Activated CD4-positive, alpha-beta memory T cell treated with anti-CD3 and anti-CD28 coated beads, Interleukin-2, amount 10 ng/mL, durations not matched to agents 7 days and 5 days (primary cell): Measurements from ENCODE around the gene FAM151A. TPM values are rescaled to one million over a fixed set of nuclear protein-coding genes. Genes with fewer than 3 reads are reported as not detected.

Source experiments
- CTCF ChIA-PET: fragments of 350-600 bp; sonication (Branson Sonifier 250); formaldehyde crosslinking; loops from one replicate; lab custom pipeline; 2021; ENCODE audit warnings: antibody characterized with exemption, inconsistent platforms; lab: Charles Lee
- POLR2A ChIA-PET: fragments of 350-600 bp; sonication (Branson Sonifier 250); formaldehyde crosslinking; loops from one replicate; lab custom pipeline; 2021; ENCODE audit warnings: antibody characterized with exemption; lab: Charles Lee
- DNase-seq: peaks from one replicate; pipeline ENCODE4 v3.0.0-alpha.2; 2020
- H3K27ac Mint-ChIP-seq: one replicate; pipeline ENCODE4 v1.8.0; 2021; ENCODE audit warnings: mild to moderate bottlenecking, mixed read lengths
- H3K27me3 Mint-ChIP-seq: one replicate; pipeline ENCODE4 v1.8.0; 2021; ENCODE audit warnings: mixed read lengths
- H3K36me3 Mint-ChIP-seq: one replicate; pipeline ENCODE4 v1.8.0; 2021; ENCODE audit warnings: low read depth, mixed read lengths
- H3K4me1 Mint-ChIP-seq: one replicate; pipeline ENCODE4 v1.8.0; 2021; ENCODE audit warnings: mixed read lengths
- H3K4me3 Mint-ChIP-seq: one replicate; pipeline ENCODE4 v1.8.0; 2021; ENCODE audit warnings: mild to moderate bottlenecking, mixed read lengths
- H3K9me3 Mint-ChIP-seq: one replicate; pipeline ENCODE4 v1.8.0; 2021; ENCODE audit warnings: mixed read lengths
- total RNA-seq, 2 experiments: library from RNA; stranded (reverse); gene quantifications; one replicate each; pipeline ENCODE4 v1.2.3, GENCODE V29; 2021

FAM151A gene
- total RNA-seq, 2 experiments from 2014 or later, result not detected

DNA sequence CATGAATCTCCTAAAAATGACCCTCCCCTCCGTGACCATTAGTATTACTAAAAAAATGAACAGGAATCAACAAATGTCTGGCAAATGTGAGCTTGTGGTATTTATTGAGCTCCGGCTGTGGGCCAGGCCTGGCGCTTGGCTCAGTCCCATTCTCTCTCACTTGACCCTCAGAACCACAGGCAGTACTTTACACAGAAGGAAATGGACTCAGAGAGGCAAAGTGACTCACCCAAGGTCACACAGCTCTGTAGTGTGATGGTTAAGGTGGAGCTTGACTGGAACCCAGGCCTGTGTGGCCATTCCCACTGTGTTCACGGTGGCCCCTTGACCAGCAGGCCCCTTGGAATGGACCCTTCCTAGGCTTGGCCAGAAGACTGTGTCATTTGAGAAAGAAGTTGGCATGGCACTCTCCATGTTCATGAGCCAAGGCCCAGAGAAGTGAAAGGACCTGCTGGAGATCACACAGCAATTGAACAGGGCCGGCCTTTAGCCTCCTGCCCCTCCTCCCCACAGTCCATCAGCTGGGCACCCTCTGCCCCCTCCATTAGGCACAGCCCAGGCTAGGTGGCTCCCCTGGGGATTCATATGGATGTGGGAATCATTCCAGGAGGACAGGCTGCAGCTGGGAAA lies 32.1 kb downstream of the FAM151A start:
- ChIA-PET POLR2A (no interaction called here), CTCF (interaction anchor here (1.1 kb wide), 1 partner anchor 410 kb away, joined by 3 read pairs; no protein-coding TSS in a partner anchor)
- Mint-ChIP-seq H3K36me3 (no peaks in the 10 kb centered on the region), H3K27me3 (no peaks in the 10 kb centered on the region), H3K27ac (no peak overlapping the region), H3K4me3 (no peak overlapping the region), H3K4me1 (no peaks in the 10 kb centered on the region), H3K9me3 (no peaks in the 10 kb centered on the region)
- no peak for DNase-seq

GRCh38 chr1:54588377-54588776 lies 34.9 kb downstream of the FAM151A start:
- no peaks in the 10 kb centered on the region for H3K9me3 Mint-ChIP-seq
- POLR2A ChIA-PET, result no interaction called here
- H3K27ac Mint-ChIP-seq, result no peak overlapping the region
- no peaks in the 10 kb centered on the region for H3K4me1 Mint-ChIP-seq
- H3K36me3 Mint-ChIP-seq, result no peaks in the 10 kb centered on the region
- no peak overlapping the region for H3K4me3 Mint-ChIP-seq
- no peak for DNase-seq
- CTCF ChIA-PET, result no interaction called here
- no peaks in the 10 kb centered on the region for H3K27me3 Mint-ChIP-seq

DNA sequence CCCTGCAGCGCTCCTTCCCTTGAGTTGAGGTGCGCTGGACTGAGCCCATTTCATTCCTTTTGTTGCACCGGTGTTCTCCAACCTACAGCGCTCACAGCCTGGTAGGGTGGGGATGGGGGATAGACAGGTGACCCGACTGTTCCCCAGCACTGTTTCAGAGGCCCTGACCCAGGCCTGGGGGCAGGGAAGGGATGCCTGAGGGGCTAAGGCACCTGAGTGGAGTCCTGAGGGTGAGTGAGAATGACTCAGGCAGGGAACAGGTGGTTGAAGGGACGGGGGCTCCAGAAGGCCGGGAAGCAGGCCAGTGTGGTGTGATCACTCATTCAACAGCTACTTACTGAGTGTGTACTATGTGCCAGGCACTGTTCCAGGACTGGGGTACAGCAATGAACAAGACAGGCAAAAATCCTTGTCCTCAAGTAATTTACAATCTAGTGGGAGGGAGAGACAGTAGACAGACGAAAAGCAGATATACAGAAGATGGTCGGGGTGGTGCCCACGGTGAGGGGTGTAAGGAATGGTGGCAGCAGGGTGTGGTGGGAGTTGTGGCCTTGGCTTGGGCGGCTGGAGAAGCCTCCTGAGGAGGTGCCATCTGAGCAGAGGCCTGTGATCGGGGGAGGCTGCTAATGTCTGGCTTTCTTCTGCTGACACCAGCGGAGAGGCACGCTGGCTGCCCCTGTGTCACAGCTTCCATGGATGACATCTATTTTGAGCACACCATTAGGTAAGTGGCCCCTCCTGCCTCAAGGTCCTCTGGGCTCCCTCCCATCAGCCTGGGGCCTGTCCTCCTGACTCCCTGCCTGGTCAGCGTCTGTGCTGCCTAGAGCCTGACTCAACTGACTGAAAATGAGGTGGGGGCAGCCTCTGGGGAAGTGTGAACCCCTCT lies 37.9 kb downstream of the FAM151A start:
- Mint-ChIP-seq H3K4me3 (no peak overlapping the region), H3K9me3 (no peaks in the 10 kb centered on the region), H3K4me1 (no peaks in the 10 kb centered on the region), H3K36me3 (no peaks in the 10 kb centered on the region), H3K27ac (no peak overlapping the region), H3K27me3 (no peaks in the 10 kb centered on the region)
- DNase-seq, result no peak
- CTCF ChIA-PET, result no interaction called here
- POLR2A ChIA-PET, result no interaction called here

- H3K36me3 Mint-ChIP-seq, result no peaks in the 10 kb centered on the region
- H3K9me3 Mint-ChIP-seq, result no peaks in the 10 kb centered on the region
- DNase-seq, result no peak
- H3K4me1 Mint-ChIP-seq, result no peaks in the 10 kb centered on the region
- no peak overlapping the region for H3K27ac Mint-ChIP-seq
- H3K27me3 Mint-ChIP-seq, result no peaks in the 10 kb centered on the region
- H3K4me3 Mint-ChIP-seq, result no peak overlapping the region
- ChIA-PET POLR2A (no interaction called here), CTCF (no interaction called here)
Measured at GRCh38 chr1:54584575-54584974, 38.8 kb downstream of the FAM151A start.

- CTCF ChIA-PET, result no interaction called here
- Mint-ChIP-seq H3K9me3 (no peaks in the 10 kb centered on the region), H3K36me3 (no peaks in the 10 kb centered on the region), H3K27ac (no peak overlapping the region), H3K27me3 (no peaks in the 10 kb centered on the region), H3K4me1 (no peaks in the 10 kb centered on the region), H3K4me3 (no peak overlapping the region)
- POLR2A ChIA-PET, result interaction anchor here (0.9 kb wide), 1 partner anchor 11 kb away, joined by 4 read pairs; no protein-coding TSS in a partner anchor
- DNase-seq, result no peak
Measured at GRCh38 chr1:54583871-54584270, 39.5 kb downstream of the FAM151A start.

DNA sequence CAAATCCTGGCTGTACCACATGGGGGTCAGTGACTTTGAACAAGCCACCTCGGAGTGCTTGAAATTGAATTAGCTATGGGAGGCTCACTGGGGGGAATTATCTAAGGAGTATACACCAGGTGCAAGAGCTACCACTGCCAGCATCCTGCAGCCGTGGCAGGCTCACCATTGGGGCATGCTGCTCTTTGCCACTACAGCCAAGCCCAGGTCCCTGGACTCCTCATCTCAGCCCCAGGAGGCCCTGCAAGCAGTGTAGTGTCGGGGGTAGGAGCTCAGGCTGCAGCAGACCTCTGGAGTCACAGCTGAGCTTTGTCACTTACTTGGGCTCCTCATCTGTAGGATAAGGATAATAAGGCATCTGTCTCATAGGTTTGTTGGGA lies 40.0 kb downstream of the FAM151A start:
- POLR2A ChIA-PET, result interaction anchor here (0.9 kb wide), 1 partner anchor 10 kb away, joined by 4 read pairs; no protein-coding TSS in a partner anchor
- Mint-ChIP-seq H3K4me1 (no peaks in the 10 kb centered on the region), H3K27ac (no peak overlapping the region), H3K9me3 (no peaks in the 10 kb centered on the region), H3K4me3 (no peak overlapping the region), H3K36me3 (no peaks in the 10 kb centered on the region), H3K27me3 (no peaks in the 10 kb centered on the region)
- DNase-seq, result no peak
- CTCF ChIA-PET, result no interaction called here

GRCh38 chr1:54582566-54583306 lies 40.6 kb downstream of the FAM151A start:
- Mint-ChIP-seq H3K4me1 (no peaks in the 10 kb centered on the region), H3K9me3 (no peaks in the 10 kb centered on the region), H3K27me3 (no peaks in the 10 kb centered on the region), H3K27ac (no peak overlapping the region), H3K36me3 (no peaks in the 10 kb centered on the region), H3K4me3 (no peak overlapping the region)
- ChIA-PET POLR2A (interaction anchor here (0.9 kb wide), 1 partner anchor 10 kb away, joined by 4 read pairs; no protein-coding TSS in a partner anchor), CTCF (no interaction called here)
- no peak for DNase-seq

DNA sequence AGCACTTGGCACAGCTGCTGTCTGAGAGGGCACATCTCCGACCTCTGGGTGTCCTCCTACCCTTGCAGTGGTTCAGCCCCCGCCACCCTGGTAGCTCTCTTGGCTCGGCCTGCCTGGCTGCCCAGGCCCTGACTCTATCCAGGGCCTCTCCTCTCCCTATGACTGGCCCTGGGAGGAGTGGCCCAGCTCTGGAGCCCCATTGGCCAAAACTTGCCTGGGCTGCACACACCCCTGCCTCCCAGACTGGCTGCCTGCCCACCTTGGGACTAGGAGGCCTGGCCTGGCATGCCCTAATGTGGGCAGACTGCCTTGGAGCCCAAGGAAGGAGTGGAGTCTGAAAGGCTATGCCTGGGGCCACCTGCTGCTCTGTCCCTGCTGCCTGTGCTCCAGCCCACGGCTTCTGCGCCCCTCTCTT lies 41.7 kb downstream of the FAM151A start:
- no peak overlapping the region for H3K4me3 Mint-ChIP-seq
- H3K36me3 Mint-ChIP-seq, result no peaks in the 10 kb centered on the region
- H3K9me3 Mint-ChIP-seq, result no peaks in the 10 kb centered on the region
- ChIA-PET CTCF (no interaction called here), POLR2A (no interaction called here)
- no peaks in the 10 kb centered on the region for H3K27me3 Mint-ChIP-seq
- no peaks in the 10 kb centered on the region for H3K4me1 Mint-ChIP-seq
- H3K27ac Mint-ChIP-seq, result no peak overlapping the region
- no peak for DNase-seq

DNA sequence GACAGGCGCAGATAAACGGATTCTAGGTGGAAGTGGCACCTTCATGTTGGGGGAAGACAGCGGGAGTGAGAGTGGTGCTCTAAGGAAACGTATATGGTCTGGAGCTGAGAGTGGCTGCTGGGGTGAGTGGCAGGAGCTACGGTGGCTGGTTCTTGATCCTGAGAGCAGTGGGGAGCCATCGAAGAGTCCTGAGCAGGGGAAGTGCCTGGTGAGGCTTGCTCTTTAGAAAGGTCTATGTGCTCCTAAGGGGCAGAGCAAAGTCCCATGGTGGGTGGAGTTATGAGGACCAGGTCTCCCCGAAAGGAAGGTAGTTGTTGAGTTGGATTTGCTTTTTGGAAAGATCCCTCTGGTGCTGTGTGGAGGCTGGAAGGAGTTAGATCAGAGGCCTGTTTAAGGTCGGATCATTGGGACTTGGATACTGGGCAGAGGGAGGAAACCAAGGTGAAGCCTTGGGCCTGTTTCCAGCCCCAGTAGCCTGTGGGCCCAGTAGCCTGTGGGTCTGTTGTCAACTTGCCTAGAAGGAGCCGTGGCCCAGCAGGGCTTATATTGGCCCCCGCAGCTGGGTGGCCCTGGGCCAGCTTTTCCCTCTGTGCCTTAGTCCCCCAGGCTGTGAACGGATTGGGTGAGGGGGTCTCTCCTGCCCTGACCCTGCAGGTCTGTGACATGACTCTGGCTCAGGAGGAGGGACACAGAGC lies 42.3 kb downstream of the FAM151A start:
- Mint-ChIP-seq H3K36me3 (no peaks in the 10 kb centered on the region), H3K27me3 (no peaks in the 10 kb centered on the region), H3K9me3 (no peaks in the 10 kb centered on the region), H3K4me1 (no peaks in the 10 kb centered on the region), H3K27ac (no peak overlapping the region), H3K4me3 (no peak overlapping the region)
- ChIA-PET POLR2A (no interaction called here), CTCF (no interaction called here)
- no peak for DNase-seq

DNA sequence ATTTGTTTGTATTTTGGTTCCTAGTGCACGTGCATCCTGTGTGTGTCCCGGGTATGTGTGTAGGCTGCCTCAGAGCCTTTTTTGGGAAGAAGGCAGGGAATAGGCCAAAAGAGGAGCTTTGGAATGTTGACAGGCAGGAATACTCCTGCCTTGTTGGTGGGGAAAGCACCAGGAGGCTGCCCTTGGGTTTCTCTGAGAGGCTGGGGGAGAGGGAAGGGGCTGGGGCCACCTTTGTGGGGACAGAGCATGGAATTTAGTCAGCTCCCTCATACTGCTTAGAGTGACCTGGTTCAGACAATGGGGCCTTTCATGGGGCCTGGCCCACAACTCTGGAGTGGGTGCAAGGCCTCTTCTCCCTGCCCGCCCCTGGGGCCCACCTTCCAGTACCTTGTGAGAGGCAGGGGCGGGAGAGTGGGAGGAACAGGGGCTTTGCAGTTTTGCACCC lies 44.0 kb downstream of the FAM151A start:
- POLR2A ChIA-PET, result no interaction called here
- no peak overlapping the region for H3K4me3 Mint-ChIP-seq
- no peaks in the 10 kb centered on the region for H3K27me3 Mint-ChIP-seq
- H3K4me1 Mint-ChIP-seq, result no peaks in the 10 kb centered on the region
- no peaks in the 10 kb centered on the region for H3K36me3 Mint-ChIP-seq
- no peaks in the 10 kb centered on the region for H3K9me3 Mint-ChIP-seq
- H3K27ac Mint-ChIP-seq, result no peak overlapping the region
- CTCF ChIA-PET, result no interaction called here
- no peak for DNase-seq

GRCh38 chr1:54577612-54578011 lies 45.7 kb downstream of the FAM151A start:
- ChIA-PET POLR2A (no interaction called here), CTCF (no interaction called here)
- Mint-ChIP-seq H3K36me3 (no peaks in the 10 kb centered on the region), H3K9me3 (no peaks in the 10 kb centered on the region), H3K4me3 (no peak overlapping the region), H3K27me3 (no peaks in the 10 kb centered on the region), H3K27ac (no peak overlapping the region), H3K4me1 (no peaks in the 10 kb centered on the region)
- DNase-seq, result no peak

- CTCF ChIA-PET, result no interaction called here
Measured at GRCh38 chr1:54575605-54576290, 47.6 kb downstream of the FAM151A start.

More at GRCh38 chr1:54575605-54576290, 47.6 kb downstream of the FAM151A start:
- Mint-ChIP-seq H3K27me3 (no peaks in the 10 kb centered on the region), H3K36me3 (no peaks in the 10 kb centered on the region), H3K4me3 (no peak overlapping the region), H3K27ac (no peak overlapping the region), H3K4me1 (peaks cover 8% of the 10 kb centered on the region), H3K9me3 (no peaks in the 10 kb centered on the region)
- POLR2A ChIA-PET, result interaction anchor here (0.7 kb wide), 1 partner anchor 219 kb away, joined by 3 read pairs; no protein-coding TSS in a partner anchor
- no peak for DNase-seq
